Activated CD4-positive, alpha-beta T cell treated with anti-CD3 and anti-CD28 coated beads for 24 hours (primary cell): ENCODE data around the gene CMTM8.
A peak's percentile ranks its signal among the peaks of the same experiment; 100 is the strongest.

Source experiments
- DNase-seq, 2 donors: peaks; one replicate each; pipeline ENCODE4 v3.0.0-alpha.2; 2020; ENCODE audit warnings: low read depth in 2 of 2

The CMTM8 gene

DNA sequence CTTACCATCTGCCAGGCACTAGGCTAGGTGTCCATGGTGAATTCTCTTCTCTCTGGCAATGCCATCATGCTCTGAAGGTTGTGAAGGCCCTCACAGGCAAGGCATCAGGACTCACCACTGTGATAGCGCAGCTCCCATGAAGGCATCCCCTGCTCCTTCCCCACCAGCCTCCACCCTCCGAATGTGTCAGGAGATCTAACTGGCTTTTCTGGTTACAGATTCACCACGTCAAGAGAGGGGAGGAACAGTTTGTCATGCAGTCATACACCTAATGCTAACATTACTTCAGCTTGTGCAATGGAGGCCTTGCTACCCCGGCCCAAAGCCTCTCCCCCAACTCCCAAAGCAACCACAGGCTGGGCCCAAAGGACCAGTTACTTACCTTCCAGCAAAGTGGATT lies 8.9 kb upstream of the CMTM8 start:
- no peak for DNase-seq

DNA sequence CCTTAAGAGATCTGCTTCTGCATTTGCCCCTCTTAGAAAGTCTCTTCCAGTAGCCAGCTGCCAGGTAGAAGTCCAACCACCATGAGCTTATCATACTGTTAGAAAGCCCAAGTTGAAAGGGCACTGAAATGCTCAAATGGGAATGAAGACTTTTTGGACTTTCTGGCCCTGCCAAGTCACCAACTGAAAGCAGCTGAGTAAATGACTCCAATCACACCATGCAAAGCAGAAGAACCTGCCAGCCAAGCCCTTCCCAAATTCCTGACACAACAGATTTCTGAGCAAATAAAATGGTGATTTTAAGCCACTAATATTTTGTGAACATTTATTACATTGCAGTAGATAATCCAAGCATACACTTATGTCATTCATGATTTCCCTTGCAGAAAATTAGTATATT lies 2.1 kb upstream of the CMTM8 start:
- DNase-seq: no peak

DNA sequence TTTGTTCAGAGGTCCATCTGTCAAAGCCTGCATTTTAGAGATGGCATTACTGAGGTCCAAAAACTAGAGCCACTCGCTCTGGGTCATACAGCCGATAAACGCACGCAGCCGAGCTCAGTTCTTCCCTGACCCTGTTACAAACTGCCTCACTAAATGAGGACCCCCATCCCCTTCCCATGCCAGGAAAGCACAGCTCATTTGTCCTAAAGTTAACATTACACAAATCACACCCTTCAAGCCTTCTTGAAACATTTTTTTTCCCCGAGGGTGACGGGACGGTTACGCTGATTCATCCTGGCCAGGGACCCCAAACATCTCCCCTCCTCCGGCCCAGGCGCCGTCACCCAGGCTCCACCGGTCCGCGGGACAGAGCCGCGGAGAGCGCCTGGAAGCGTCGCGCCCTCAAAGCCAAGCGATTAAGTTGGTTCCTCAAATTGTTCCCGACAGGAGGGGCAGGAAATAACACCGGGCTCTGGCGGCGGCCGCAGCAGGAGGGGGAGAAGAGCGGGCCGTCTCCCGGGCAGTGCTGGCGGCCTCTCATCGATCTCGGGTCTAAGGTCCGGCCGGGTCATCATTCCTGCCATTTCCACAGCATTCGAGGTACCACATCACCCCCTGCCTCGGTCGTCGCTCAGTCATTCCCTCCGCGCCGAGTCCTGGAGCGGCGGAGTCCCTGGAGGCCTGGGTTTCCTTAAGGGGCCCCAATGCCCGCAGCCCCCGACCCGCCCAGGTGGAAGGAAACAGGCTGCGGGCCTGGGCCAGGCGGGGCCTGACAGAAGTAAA lies 619 bp upstream of the CMTM8 start:
- DNase-seq: no peak

DNA sequence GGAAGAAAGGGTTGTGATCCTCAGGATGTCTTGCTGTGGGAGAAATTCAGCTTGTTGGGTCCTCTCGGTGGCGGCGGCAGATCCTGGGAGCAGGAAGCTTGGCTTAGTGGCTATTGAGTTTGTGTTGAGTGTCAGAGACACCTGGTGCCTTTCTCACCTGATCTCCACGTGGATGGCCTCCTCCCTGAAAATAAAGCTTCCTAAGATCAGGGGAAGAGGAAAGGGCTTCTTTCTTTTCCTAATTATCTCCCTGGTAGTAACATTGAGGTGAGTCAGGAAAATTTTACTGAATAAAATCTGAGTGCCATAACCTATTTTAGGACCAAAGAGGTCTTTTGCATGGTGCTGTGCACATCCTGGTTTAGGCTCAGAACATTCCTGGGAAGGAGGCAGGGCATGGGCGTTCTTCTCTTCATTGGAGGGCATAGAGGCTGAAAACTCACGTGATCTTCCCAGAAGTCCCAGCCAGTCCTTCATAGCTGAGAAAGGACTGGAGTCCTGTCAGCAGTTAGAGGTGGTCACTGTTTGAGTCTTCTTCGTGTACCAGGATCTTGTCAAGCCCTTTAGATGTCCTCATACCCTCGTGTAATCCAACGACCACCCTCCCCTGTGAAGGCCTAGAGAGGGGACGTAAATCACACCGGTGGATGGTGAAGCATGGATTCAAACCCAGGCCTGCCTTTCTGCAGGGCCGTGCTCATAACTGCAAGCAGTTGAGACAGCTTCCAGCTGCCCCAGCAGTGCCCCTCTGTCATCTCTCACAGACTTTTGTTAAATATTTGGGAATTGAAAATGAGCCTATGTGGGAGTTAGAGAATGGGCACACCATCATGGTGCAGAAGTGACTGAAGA lies 1.1 kb downstream of the CMTM8 start:
- DNase-seq: no peak

DNA sequence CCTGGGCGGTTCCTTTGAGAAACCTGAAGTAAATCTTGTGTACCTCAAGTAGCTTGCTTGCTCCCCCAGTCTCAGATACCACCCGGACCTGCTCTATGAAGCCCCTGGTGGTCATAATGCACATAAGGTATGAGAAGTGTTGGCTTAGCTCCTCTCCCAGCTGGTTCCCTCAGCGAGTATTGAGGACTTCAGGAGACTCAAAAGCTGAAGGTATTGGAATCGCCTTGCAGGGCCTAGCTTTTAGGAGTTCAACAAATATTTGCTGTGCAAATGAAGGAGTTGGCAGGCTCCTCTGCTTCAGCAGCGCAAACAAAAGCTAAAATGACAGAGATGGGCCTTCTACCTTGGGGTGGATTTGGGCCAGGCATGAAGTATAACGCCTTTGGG lies 1.7 kb downstream of the CMTM8 start:
- peak in 1 of 2 donors; percentile 29 for DNase-seq

DNA sequence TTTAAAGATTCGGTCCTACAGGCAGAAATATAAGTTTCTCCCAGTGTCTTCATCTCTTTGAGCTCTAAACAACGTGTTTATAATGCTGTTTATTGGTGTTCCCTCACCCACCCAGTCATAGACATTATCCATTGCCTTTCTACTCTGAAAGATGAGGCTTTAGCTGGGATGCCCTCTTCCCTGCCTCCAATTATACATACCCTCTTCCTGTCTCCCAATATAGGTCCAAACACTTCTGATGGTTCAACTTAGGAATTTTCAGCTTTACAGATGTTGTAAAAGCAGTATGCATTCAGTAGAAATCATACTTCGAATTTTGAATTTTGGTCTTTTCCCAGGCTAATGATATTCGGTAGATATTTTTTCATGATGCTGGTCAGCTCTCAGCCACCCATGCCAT lies 2.6 kb downstream of the CMTM8 start:
- no peak for DNase-seq

DNA sequence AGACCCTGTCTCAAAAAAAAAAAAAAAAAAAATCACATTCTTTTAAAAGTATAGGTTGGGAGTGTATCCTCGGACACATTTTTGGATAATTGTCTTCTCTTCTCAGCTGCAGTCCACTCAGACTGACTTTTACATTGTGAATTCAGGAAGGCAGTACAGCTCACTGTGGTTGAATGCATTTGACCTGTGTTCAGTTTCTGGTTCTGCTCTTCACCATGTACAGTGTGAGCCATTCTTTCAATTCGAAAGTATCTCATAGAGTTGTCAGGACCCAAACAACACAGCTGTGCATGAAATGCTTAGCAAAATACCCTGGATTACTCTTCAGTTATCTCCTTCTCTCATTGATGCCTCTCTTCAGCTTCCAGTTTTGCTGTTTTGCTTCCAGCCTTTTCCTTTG lies 5.0 kb downstream of the CMTM8 start:
- DNase-seq: no peak

DNA sequence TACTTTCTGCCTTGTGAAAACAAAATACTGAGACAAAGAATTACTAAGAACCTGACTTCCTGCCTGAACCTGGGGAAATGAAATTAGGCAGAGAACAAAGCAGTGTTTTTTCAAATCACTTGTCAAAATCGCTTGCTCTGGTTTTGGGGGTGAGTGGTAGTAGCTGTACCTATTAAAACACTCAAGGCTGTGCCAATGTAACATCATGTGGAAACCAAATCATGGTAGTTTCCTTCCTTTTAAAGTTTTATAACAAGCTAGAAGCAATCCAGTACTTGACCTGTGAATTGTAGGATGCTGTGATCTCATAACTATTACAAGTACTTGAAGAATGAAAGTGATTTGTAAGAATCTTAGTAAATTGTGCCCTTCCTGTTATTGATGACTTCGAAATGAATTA lies 6.7 kb downstream of the CMTM8 start:
- DNase-seq: no peak

DNA sequence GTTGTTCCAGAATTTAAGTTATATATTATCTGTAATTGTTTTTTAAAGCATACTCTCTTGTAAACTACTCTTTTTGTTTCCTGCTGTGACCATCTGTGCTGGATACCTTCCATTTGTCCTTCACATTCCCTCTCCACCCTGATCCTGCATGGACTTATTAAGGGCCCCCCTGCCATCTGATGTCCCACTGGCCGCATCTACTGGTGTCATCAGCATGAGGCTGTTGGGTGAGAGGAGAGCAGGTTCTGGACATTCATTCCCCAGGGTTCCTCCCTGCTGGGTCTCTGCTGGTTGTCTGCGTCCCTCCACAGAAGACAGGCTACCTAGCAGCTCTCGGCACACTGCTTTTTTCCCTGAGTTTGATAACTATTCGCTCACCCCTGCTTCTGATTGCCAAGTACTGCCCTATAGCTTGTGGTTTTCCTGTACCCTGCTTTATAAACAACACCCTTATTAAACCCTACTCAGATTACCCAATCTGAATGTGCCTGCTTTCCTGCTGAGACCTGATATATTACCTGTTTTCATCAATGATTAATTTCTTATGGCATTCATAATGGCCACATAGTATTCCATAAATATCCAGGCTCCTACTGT lies 7.7 kb downstream of the CMTM8 start:
- DNase-seq: no peak

DNA sequence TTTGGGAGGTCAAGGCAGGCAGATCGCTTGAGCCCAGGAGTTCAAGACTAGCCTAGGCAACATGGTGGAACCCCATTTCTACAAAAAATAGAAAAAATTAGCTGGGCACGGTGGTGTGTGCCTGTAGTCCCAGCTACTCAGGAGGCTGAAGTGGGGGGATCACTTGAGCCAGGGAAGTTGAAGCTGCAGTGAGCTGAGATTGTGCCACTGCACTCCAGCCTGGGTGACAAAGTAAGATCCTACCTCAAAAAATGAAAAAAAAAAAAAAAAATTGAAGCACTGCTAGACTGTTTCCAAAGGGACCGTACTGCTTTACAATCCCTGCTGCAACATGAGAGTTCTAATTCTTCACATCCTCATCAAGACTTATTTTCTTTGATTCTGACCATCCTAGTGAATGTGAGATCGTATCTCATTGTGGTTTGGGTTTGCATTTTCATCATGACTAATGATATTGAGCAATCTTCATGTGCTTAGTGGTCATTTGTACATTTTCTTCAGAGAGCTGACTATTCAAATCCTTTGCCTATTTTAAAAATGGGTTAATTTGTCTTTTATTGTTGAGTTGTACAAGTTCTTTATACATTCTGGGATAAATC lies 10.8 kb downstream of the CMTM8 start:
- DNase-seq: no peak

DNA sequence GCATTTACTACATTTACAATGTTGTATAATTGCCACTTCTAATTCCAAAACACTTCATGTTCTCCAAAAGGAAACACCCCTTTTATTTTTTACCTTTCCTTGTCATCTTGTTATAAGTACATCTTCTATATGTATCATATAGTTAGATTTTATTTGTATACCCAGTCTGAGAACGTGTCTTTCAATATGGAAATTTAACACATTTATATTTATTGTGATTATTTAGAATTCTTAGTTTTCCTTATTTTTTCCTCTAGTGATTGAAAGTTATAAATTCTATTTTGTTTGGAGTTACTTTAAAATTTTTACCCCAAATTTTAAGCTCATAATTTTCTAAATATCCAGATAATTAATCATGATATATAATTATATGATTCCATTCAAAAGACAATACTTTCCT lies 15.8 kb downstream of the CMTM8 start:
- DNase-seq: no peak

DNA sequence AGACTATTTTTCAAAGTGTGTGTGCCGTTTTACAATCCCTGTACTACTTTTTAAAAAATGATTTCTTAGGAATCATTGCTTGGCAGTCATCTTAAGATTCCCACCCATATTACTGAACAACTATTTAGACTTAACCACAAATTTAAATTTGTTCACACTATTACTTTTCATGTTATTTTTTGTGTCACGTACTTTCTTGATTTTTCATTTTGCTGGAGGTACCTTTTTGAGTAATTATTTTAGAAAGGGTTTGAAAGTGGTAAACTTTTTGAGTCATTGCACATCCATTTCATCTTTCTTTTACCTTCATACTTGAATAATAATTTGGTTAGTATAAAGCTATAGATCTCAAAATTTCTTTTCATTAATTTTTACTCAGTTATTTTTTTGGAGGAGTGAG lies 16.9 kb downstream of the CMTM8 start:
- DNase-seq: no peak

DNA sequence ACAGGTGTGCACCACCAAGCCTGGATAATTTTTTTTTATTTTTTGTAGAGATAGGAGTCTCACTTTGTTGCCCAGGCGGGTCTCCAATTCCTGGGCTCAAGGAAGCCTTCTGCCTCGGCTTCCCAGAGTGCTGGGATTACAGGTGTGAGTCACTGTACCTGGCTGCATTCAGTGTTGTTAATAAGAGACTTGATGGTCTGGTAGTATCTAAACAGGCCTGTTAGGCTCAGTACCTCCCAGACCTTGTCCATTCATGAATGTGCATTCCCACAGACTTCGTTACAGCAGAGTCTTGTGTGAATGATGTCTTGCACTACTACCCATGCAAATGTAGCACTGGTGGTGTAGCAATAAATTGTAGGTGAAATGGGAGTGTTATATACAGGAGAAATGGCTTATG lies 17.7 kb downstream of the CMTM8 start:
- DNase-seq: no peak

DNA sequence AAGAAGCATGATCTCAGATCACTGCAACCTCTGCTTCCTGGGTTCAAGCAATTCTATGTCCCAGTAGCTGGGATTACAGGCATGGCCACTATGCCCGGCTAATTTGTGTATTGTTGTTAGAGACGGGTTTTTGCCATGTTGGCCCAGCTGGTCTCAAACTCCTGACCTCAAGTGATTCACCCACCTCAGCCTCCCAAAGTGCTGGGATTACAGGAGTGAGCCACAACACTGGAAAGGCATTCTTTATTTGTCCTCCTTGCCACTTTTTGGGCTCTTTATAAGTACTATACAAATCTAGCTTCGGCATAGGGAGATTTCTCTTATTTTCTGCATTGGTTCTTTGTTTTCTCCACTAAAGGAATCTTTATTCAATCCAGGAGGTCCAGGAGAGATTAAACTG lies 18.6 kb downstream of the CMTM8 start:
- no peak for DNase-seq

DNA sequence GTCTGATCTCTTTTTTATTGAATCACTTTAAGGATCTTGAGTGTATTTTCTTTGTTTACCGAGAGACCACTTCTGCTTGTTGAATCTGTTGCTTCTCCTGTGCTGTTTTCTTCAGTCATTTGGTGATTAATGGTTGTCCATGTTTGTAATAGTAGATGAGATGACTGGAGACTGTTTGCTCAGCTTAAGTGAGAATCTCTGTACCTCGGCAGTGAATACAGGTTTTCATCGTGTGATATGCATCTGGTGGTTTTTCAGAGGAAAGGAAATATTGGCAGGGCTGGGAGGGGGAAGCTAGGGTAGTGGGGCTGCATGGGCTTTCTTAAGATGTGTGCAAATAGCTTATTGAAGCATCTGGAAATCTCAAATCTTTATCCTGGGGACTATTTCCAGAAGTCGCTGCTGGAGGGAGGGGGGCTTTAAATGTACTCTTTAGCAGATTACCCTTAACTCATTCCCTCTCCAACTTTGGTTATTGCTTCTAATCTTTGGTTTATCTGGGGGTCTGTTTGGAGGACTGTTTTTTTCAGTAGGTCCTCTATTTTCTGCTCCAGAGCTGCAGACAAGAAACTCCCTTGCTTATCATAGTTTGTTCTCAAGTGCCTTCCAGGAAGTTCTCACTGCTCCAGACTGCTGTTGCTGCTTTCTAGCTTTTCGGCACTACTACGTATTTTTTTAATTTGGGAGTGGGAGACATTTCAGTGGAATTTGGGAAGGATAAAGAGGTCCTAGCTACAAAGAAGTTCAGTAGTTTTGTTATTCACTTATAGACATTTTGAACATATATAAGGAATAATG lies 19.4 kb downstream of the CMTM8 start:
- no peak for DNase-seq

DNA sequence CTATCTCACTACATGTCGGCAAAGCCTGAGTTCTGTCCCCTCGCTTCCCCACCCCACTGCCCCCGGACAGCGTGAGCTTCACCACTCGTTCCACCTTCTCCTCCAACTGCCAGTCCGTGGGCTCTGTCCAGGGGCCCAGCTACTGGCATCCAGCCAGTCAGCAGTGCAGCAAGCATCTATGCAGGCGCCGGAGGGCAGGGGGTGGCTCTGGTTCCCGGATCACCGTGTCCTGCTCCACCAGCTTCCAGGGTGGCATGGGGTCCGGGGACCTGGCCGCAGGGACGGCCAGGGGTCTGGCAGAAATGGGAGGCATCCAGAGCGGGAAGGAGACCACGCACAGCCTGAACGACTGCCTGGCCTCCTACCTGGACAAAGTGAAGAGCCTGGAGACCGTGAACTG lies 20.4 kb downstream of the CMTM8 start:
- no peak for DNase-seq

DNA sequence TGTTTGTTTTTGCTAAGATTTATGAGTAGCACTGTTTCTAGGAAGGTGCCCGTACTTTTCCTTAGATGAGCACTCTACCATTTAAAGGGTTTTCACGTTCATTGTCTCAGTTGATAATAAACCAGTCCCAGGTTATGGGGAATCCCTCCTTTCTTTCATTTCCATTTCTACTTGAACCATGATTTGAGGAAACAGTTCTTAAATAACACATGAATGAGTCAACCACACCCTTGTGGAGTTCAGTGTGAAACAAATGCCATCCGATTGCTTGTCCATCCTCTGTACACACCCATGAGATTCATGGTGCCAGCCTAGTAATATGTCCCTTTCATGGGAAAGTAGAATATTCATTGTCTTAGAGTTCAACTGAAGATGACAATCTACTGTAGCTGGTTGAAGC lies 23.1 kb downstream of the CMTM8 start:
- no peak for DNase-seq

DNA sequence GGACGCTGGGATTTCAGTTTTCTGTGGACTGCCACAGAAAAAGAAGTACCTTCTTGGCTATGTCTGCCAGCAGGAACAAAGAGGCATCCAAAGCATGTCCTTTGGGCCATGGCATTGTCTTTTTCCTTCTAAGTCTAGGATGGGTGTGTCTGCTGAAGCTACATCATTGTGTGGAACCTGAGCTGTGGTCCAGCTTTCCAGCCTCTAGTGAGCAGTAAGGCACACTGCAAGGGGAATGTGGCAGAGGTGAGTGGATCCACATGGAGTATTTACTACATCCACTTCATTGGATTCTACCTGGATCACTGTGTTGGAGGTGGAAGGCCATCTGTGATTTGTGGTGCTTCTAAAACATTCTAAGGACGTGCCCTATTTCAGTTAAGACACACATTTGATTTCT lies 23.7 kb downstream of the CMTM8 start:
- no peak for DNase-seq

DNA sequence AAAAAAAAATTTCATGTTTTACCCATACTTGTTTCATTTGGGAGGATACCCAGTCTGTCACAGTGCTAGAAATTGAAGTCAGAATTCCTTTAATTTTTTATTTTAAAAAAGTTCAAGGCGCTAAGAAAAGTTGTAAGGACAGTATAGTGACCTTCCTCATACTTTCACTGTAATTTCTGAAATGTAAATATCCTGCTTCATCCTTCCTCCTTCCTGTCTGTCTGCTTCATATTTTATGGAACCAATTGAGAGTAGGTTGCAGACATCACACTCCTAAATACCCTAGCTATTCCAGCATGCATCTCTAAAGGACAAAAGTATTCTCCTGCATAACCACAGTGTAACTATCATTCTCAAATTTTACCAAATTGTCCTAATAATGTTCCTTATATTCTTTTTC lies 35.8 kb downstream of the CMTM8 start:
- DNase-seq: no peak

DNA sequence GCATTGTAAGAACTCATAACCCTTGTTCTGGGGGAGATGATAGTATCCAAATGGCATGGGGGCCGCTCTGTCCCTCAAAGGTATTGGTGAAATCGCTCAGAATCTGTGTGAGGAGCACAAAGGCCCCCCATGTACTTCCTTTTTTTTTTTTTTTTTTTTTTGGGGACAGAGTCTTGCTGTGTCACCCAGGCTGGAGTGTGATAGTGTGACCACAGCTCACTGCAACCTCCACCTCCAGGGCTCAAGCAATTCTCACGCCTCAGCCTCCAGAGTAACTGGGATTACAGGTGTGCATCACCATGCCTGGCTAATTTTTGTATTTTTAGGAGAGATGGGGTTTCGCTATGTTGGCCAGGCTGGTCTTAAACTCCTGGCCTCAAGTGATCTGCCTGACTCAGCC lies 37.0 kb downstream of the CMTM8 start:
- DNase-seq: no peak

DNA sequence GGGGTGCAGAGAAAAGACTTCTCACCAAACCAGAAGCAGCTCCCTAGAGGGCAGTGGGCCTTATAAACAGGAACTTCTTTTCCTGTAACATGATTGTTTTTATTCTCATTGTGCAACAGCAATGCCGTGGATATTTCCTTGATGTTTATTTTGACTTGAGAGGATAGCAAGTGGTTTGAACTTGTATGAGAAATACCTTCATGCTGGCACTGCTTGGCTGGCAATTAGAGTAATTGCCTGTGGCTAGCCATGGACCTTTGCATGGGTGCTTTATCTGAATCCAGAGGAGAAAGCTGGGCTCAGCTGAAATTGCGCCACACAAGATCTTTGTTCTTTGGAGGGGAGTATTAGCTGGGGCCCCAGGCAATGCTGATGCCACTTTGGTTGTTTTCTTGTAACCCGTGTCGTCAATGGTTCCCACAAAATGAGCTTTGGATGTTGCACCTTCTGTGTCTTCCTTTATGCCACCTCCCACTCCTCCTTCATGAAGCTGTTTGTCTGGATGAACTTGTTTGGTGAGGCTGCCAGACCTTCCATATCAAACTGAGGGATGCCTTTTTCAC lies 37.9 kb downstream of the CMTM8 start:
- DNase-seq: no peak
